Caco-2 (cell line): ENCODE results near the gene NFIL3. TPM values are rescaled to one million over a fixed set of nuclear protein-coding genes. Genes with fewer than 3 reads are reported as not detected.

Experiments used
- BruUV-seq: library from RNA; stranded (reverse); fragments of 400-500 nt; replicated peaks from 2 replicates; lab custom pipeline; 2021; lab: Mats Ljungman, UMichigan
- CTCF ChIA-PET: fragments of 300-600 bp; sonication (Branson Sonifier 250); formaldehyde crosslinking; loops from one replicate; lab custom pipeline; 2022; ENCODE audit warnings: antibody characterized with exemption; lab: Charles Lee
- POLR2A ChIA-PET: fragments of 300-600 bp; sonication (Branson Sonifier 250); formaldehyde crosslinking; loops from one replicate; lab custom pipeline; 2022; ENCODE audit warnings: antibody characterized with exemption; lab: Charles Lee
- DNase-seq, 2 experiments: peaks; one replicate each; pipeline versions ENCODE4 v3.0.0 to v3.0.0-alpha.2; 2020 to 2022
- H3K27me3 ChIP-seq: replicated peaks from 2 replicates; pipeline ENCODE4 v1.6.0; 2011; ENCODE audit warnings: low read length; ENCODE audit not compliant: control insufficient read depth, insufficient read depth
- H3K36me3 ChIP-seq: 2 replicates; pipeline ENCODE4 v1.5.1; 2011; ENCODE audit warnings: low read length; ENCODE audit not compliant: control insufficient read depth, insufficient read depth
- H3K4me1 ChIP-seq: fragments of 250-450 bp; sonication (Bioruptor Pico); 2 replicates; pipeline ENCODE4 v1.5.1; 2020; ENCODE audit warnings: mild to moderate bottlenecking
- H3K4me3 ChIP-seq: 2 replicates; pipeline ENCODE4 v1.5.1; 2011; ENCODE audit warnings: low read depth, mild to moderate bottlenecking, control low read depth, low read length
- H3K9me3 ChIP-seq: fragments of 250-450 bp; sonication (Bioruptor Pico); 2 replicates; pipeline ENCODE4 v1.5.1; 2020; ENCODE audit warnings: mild to moderate bottlenecking, moderate library complexity
- H3K27ac Mint-ChIP-seq: one replicate; pipeline ENCODE4 v1.8.0; 2022; ENCODE audit warnings: mixed read lengths; ENCODE audit not compliant: unreplicated experiment
- H3K27me3 Mint-ChIP-seq: one replicate; pipeline ENCODE4 v1.8.0; 2022; ENCODE audit warnings: mixed read lengths; ENCODE audit not compliant: insufficient read depth, unreplicated experiment
- H3K36me3 Mint-ChIP-seq: one replicate; pipeline ENCODE4 v1.8.0; 2022; ENCODE audit warnings: mild to moderate bottlenecking, mixed read lengths; ENCODE audit not compliant: insufficient read depth, unreplicated experiment
- H3K4me1 Mint-ChIP-seq: one replicate; pipeline ENCODE4 v1.8.0; 2022; ENCODE audit warnings: low read depth, mixed read lengths; ENCODE audit not compliant: unreplicated experiment
- H3K4me3 Mint-ChIP-seq: one replicate; pipeline ENCODE4 v1.8.0; 2022; ENCODE audit warnings: mild to moderate bottlenecking, moderate library complexity, mixed read lengths; ENCODE audit not compliant: unreplicated experiment
- H3K9me3 Mint-ChIP-seq: one replicate; pipeline ENCODE4 v1.8.0; 2022; ENCODE audit warnings: mixed read lengths; ENCODE audit not compliant: unreplicated experiment
- CTCF ChIP-seq, 2 experiments: fragments of 200-600 bp in 1 of 2; IDR thresholded peaks; 1 replicate in 1 of 2; 2 replicates in 1 of 2; pipeline versions ENCODE4 v1.5.1 to v1.8.0; 2011 to 2022; ENCODE audit warnings: antibody characterized with exemption in 1 of 2, control low read depth in 1 of 2, inconsistent platforms in 1 of 2, low read depth in 1 of 2, low read length in 1 of 2, mild to moderate bottlenecking in 1 of 2, moderate library complexity in 1 of 2; ENCODE audit not compliant: insufficient read depth in 1 of 2, severe bottlenecking in 1 of 2, unreplicated experiment in 1 of 2
- intact Hi-C: fragments of 100-400 bp; cut with micrococcal nuclease; formaldehyde crosslinking; loops from one replicate; pipeline ENCODE4 v1.10.0; 2022; ENCODE audit not compliant: unreplicated experiment
- total RNA-seq: library from RNA; stranded (reverse); gene quantifications from 2 replicates; pipeline ENCODE4 v1.2.3, GENCODE V29; 2022

Gene NFIL3
- total RNA-seq, 1 experiment from 2014 or later = 13.5 TPM

GRCh38 chr9:91419222-91420191 is 4.1 kb downstream of the NFIL3 start:
- ChIA-PET CTCF (no interaction called here), POLR2A (no interaction called here)
- peak overlapping the region; percentile 59 for H3K27ac Mint-ChIP-seq
- no peaks in the 10 kb centered on the region for H3K9me3 Mint-ChIP-seq
- H3K4me3 ChIP-seq = no peak overlapping the region
- H3K27me3 ChIP-seq = no peaks in the 10 kb centered on the region
- intact Hi-C loops = loop anchor here (5.0 to 10.0 kb wide), 2 partner anchors 222 to 235 kb away; no protein-coding TSS in a partner anchor
- no peaks in the 10 kb centered on the region for H3K36me3 ChIP-seq
- peaks cover 6% of the 10 kb centered on the region for H3K4me1 Mint-ChIP-seq
- TF ChIP-seq CTCF (IDR thresholded peaks at IDR 0.05; ENCODE audit: insufficient read depth in 1 of 2, low read depth in 1 of 2, low read length in 1 of 2, severe bottlenecking in 1 of 2, unreplicated experiment in 1 of 2) = no peak
- no TSS peak for BruUV-seq
- peak; percentile 35 to 42 for DNase-seq
- no peak overlapping the region for H3K4me3 Mint-ChIP-seq
- peaks cover 14% of the 10 kb centered on the region for H3K36me3 Mint-ChIP-seq
- H3K4me1 ChIP-seq = peaks cover 11% of the 10 kb centered on the region
- H3K9me3 ChIP-seq = no peaks in the 10 kb centered on the region
- no peaks in the 10 kb centered on the region for H3K27me3 Mint-ChIP-seq

DNA sequence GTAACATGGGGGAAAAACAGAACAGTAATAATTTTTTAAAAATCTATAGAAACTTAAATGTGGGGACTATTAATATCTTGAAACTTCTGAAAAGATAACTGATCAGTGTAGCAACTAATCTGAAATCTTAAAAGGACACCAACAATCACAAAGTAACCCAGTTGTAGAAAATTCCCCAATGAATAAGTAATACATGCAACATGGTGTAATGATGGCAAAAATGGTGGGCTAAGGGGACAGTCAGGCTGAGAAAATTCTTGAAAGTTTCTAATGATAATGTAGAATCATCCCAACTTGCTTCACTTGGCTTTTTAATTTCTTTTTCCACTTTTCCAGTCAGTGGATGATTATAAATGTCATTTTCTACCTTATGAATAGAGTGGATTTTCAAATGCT is 5.4 kb downstream of the NFIL3 start:
- H3K36me3 ChIP-seq = no peaks in the 10 kb centered on the region
- DNase-seq = no peak
- peaks cover 13% of the 10 kb centered on the region for H3K36me3 Mint-ChIP-seq
- peaks cover 11% of the 10 kb centered on the region for H3K4me1 ChIP-seq
- no peak overlapping the region for H3K4me3 Mint-ChIP-seq
- no peaks in the 10 kb centered on the region for H3K9me3 Mint-ChIP-seq
- no peaks in the 10 kb centered on the region for H3K27me3 ChIP-seq
- BruUV-seq = no TSS peak
- no peak for TF ChIP-seq CTCF (IDR thresholded peaks at IDR 0.05; ENCODE audit: insufficient read depth in 1 of 2, low read depth in 1 of 2, low read length in 1 of 2, severe bottlenecking in 1 of 2, unreplicated experiment in 1 of 2)
- H3K4me3 ChIP-seq = no peak overlapping the region
- H3K27me3 Mint-ChIP-seq = no peaks in the 10 kb centered on the region
- intact Hi-C loops = no loop called here
- ChIA-PET POLR2A (no interaction called here), CTCF (no interaction called here)
- H3K9me3 ChIP-seq = no peaks in the 10 kb centered on the region
- H3K27ac Mint-ChIP-seq = no peak overlapping the region
- peaks cover 6% of the 10 kb centered on the region for H3K4me1 Mint-ChIP-seq

DNA sequence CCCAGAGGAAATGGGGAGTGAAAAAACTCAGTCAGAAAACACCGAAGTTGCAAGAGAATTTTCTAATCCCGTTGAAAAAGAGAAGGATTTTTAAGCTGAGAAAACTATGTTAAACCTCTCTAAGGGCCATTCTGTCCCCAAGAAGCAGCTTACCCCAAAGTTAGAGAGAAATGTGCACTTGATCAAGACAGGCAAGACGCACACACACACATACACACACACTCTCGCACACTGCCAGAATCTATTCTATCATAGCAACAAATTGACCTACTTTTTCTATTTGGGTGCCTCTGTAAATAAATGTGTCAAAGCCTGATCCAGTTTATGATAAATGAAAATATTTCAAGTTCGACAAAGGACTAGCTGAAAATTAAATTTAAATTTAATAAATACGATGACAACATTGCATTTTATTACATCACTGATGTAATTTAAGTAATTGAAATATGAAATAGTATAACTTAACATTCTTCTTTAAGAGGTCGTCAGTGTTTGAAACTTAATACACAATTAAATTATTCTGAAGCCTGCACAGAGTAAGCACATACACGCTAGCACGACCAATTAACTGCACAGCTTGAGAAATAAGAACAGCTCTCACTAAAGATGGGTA is 5.9 kb downstream of the NFIL3 start:
- TF ChIP-seq CTCF (IDR thresholded peaks at IDR 0.05; ENCODE audit: insufficient read depth in 1 of 2, low read depth in 1 of 2, low read length in 1 of 2, severe bottlenecking in 1 of 2, unreplicated experiment in 1 of 2) = no peak
- intact Hi-C loops = no loop called here
- Mint-ChIP-seq H3K9me3 (no peaks in the 10 kb centered on the region), H3K27me3 (no peaks in the 10 kb centered on the region), H3K4me3 (no peak overlapping the region), H3K4me1 (peaks cover 6% of the 10 kb centered on the region), H3K27ac (no peak overlapping the region), H3K36me3 (peaks cover 8% of the 10 kb centered on the region)
- Histone ChIP-seq H3K4me3 (no peak overlapping the region), H3K36me3 (no peaks in the 10 kb centered on the region), H3K4me1 (peaks cover 11% of the 10 kb centered on the region), H3K9me3 (no peaks in the 10 kb centered on the region), H3K27me3 (no peaks in the 10 kb centered on the region)
- ChIA-PET CTCF (no interaction called here), POLR2A (no interaction called here)
- DNase-seq = no peak
- BruUV-seq = no TSS peak
